Skeletal muscle cell (primary cell): ENCODE measurements around the gene MED15.
"Not testable (repeated sequence)": the region's sequence is repeated elsewhere in the genome, so short reads cannot be mapped to it uniquely, and the experiment has no call there.

Experiments
- DNase-seq: peaks from one replicate; pipeline ENCODE4 v3.0.0-alpha.2; 2010; ENCODE audit warnings: low read depth
- H3K4me3 ChIP-seq: 2 replicates; pipeline ENCODE4 v1.5.1; 2011; ENCODE audit warnings: low read depth, mild to moderate bottlenecking, control low read depth, low read length, moderate library complexity

The MED15 gene

GRCh38 chr22:20506543-20507252 is 712 bp upstream of the MED15 start:
- DNase-seq: no peak
- peak overlapping the region; percentile 69 for H3K4me3 ChIP-seq

- H3K4me3 ChIP-seq: peak overlapping the region; percentile 69
- not testable (repeated sequence) for DNase-seq
These were observed 801 bp downstream of the MED15 start for GRCh38 chr22:20508067-20508755.

- DNase-seq: no peak
- H3K4me3 ChIP-seq: peak overlapping the region; percentile 69
These were observed 1.4 kb downstream of the MED15 start for GRCh38 chr22:20508815-20509271.

GRCh38 chr22:20509344-20510047 is 2.1 kb downstream of the MED15 start:
- H3K4me3 ChIP-seq: peak overlapping the region; percentile 69
- DNase-seq: peak; percentile 79

GRCh38 chr22:20510811-20511577 is 3.6 kb downstream of the MED15 start:
- DNase-seq: no peak
- H3K4me3 ChIP-seq: no peak overlapping the region

GRCh38 chr22:20511578-20512229 is 4.3 kb downstream of the MED15 start:
- no peak overlapping the region for H3K4me3 ChIP-seq
- no peak for DNase-seq

- DNase-seq: peak; percentile 51
- no peak overlapping the region for H3K4me3 ChIP-seq
These were observed 7.4 kb downstream of the MED15 start for GRCh38 chr22:20514658-20515406.

- H3K4me3 ChIP-seq: no peak overlapping the region
- no peak for DNase-seq
These were observed 9.0 kb downstream of the MED15 start for GRCh38 chr22:20516399-20516798.

GRCh38 chr22:20517422-20517821 is 10.0 kb downstream of the MED15 start:
- H3K4me3 ChIP-seq: no peak overlapping the region
- DNase-seq: no peak

GRCh38 chr22:20517841-20518592 is 10.6 kb downstream of the MED15 start:
- no peak overlapping the region for H3K4me3 ChIP-seq
- DNase-seq: no peak

- no peak overlapping the region for H3K4me3 ChIP-seq
- no peak for DNase-seq
These were observed 12.1 kb downstream of the MED15 start for GRCh38 chr22:20519558-20519957.

GRCh38 chr22:20520093-20520511 is 12.7 kb downstream of the MED15 start:
- no peak overlapping the region for H3K4me3 ChIP-seq
- DNase-seq: no peak

- no peak overlapping the region for H3K4me3 ChIP-seq
- DNase-seq: no peak
These were observed 15.0 kb downstream of the MED15 start for GRCh38 chr22:20522134-20523004.

GRCh38 chr22:20523086-20523983 is 15.9 kb downstream of the MED15 start:
- DNase-seq: no peak
- H3K4me3 ChIP-seq: no peak overlapping the region

GRCh38 chr22:20524004-20524481 is 16.6 kb downstream of the MED15 start:
- H3K4me3 ChIP-seq: no peak overlapping the region
- no peak for DNase-seq

GRCh38 chr22:20525048-20525447 is 17.6 kb downstream of the MED15 start:
- H3K4me3 ChIP-seq: no peak overlapping the region
- no peak for DNase-seq
